ENCODE results near the gene TULP4.
A peak's percentile ranks its signal among the peaks of the same experiment; 100 is the strongest.

TULP4 gene

DNA sequence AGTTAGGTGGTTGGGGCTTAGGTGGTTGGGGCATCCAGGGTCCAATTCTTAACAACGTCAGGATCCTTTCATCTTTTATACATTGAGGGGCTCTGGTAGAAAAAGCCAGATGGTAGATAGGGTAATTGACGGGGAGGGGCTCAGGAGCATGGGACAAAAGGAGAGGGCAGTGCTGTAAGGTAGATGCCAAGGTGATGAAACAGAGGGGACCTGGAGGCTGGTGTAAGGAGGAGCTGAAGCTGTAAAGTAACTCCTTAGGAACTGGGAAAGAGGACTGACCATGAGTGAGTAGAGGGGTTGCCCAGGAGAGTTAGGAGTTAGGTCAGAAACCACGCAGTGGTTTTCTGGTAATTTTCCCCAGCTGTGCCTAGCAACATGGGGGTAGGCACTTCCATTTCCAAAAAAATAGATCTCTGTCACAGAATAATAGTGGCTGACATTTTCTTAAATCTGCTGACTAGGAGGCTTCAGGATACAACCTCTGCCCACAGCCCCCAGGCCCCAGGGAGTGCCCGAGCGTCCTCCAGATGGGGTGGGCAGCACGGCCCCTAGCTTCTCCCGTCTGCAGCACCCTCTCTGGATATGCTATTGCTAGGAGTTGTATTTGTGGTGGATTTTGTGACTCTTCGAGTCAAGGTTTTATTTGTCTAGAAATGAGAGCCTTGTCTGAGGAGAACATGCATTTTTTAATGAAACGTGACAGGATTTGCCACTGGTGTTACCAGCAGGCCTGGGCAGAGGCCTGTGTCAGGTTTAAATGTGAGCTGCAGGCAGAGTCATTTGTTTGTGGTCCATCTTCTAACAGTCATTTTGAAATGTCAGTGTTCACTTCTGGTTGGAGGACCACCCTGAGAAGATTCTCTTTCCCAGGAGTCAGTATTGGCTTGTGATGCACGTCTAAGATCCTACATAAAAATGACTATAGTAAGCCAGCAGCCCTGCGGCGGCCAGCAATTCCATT lies 44.6 kb downstream of the TULP4 start:
- peak overlapping the region; percentile 39 for H3K4me3 ChIP-seq (ENCODE audit: low read depth, low read length)
- DNase-seq (ENCODE audit: low read depth) = peak; percentile 44
- TF ChIP-seq CTCF (IDR thresholded peaks at IDR 0.05; ENCODE audit: insufficient read depth, low read depth, low read length, missing control alignments) = no peak

GRCh38 chr6:158357570-158358216 lies 45.4 kb downstream of the TULP4 start:
- H3K4me3 ChIP-seq (ENCODE audit: low read depth, low read length) = peak overlapping the region; percentile 39
- peak; percentile 68 for DNase-seq (ENCODE audit: low read depth)
- TF ChIP-seq CTCF (IDR thresholded peaks at IDR 0.05; ENCODE audit: insufficient read depth, low read depth, low read length, missing control alignments) = no peak

- no peak for DNase-seq (ENCODE audit: low read depth)
- peak overlapping the region; percentile 39; the same call in 1 of the 2 replicates for H3K4me3 ChIP-seq (ENCODE audit: low read depth, low read length)
- TF ChIP-seq CTCF (IDR thresholded peaks at IDR 0.05; ENCODE audit: insufficient read depth, low read depth, low read length, missing control alignments) = no peak
Observed at GRCh38 chr6:158358450-158359077, 46.3 kb downstream of the TULP4 start.

DNA sequence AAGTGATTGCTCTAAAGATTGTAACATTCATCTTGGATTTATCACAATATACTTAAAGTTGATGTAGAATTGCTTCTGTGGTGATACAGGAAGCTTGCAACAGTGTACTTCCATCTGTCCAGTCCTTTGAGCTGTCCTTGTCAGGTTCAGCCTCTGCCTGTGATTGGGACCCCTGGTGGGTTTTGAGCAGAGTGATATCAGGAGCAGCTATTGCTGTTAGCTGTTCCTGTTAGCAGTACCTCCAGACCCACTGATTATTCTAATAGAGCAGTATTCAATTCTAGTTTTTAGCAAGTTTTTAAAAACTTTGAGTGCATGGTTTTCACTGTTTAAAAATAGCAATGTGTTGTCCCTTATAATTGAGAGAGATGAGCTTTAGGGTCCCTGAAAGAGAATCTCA lies 48.8 kb downstream of the TULP4 start:
- no peak for TF ChIP-seq CTCF (IDR thresholded peaks at IDR 0.05; ENCODE audit: insufficient read depth, low read depth, low read length, missing control alignments)
- no peak overlapping the region for H3K4me3 ChIP-seq (ENCODE audit: low read depth, low read length)
- DNase-seq (ENCODE audit: low read depth) = no peak

DNA sequence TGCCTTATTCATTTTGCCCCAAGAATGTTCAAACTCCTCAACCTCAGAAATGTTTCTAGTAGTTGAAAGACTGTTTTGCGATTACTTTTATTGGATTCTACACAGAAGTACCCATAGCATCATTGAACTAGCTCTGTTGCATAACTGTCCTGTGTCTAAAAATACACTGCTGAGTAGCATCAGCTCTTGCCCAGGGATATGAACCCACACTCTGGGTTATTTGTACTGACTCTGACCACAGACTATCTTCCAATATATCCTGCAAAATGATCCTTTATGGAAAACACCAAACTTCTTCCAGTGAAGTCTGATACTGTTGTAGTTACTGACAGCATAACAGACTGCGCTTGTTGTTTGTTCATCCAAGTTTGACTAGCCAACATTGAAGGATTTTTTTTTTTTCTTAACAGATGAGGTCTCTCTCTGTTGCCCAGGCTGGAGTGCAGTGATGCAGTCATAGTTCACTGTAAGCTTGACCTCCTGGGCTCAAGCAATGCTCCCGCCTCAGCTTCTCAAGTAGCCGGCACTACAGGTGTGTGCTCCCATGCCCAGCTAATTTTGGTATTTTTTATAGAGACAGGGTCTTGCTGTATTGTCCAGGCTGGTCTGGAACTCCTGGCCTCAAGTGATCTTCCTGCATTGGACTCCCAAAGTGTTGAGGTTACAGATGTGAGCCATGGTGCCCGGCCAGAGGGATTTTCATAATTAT lies 49.9 kb downstream of the TULP4 start:
- no peak overlapping the region for H3K4me3 ChIP-seq (ENCODE audit: low read depth, low read length)
- TF ChIP-seq CTCF (IDR thresholded peaks at IDR 0.05; ENCODE audit: insufficient read depth, low read depth, low read length, missing control alignments) = no peak
- no peak for DNase-seq (ENCODE audit: low read depth)

GRCh38 chr6:158366363-158366762 lies 54.1 kb downstream of the TULP4 start:
- peak; percentile 64 for DNase-seq (ENCODE audit: low read depth)
- TF ChIP-seq CTCF (IDR thresholded peaks at IDR 0.05; ENCODE audit: insufficient read depth, low read depth, low read length, missing control alignments) = no peak
- no peak overlapping the region for H3K4me3 ChIP-seq (ENCODE audit: low read depth, low read length)

Data from GM12865 (cell line).